Ramos (cell line): ENCODE results near the gene TMEM53.
"Not testable (repeated sequence)": the region's sequence is repeated elsewhere in the genome, so short reads cannot be mapped to it uniquely, and the experiment has no call there.

Experiments used
- in situ Hi-C: fragments of 300-500 bp; cut with MboI; formaldehyde crosslinking; loops from one replicate; pipeline ENCODE4 v1.14.3; 2022; ENCODE audit warnings: low sequenced_read_pairs; ENCODE audit not compliant: unreplicated experiment

Gene TMEM53

GRCh38 chr1:44700573-44700972 lies 26.3 kb upstream of the TMEM53 start:
- in situ Hi-C loops: no loop called here

- in situ Hi-C loops: not testable (repeated sequence)
Measured at GRCh38 chr1:44699375-44699774, 25.1 kb upstream of the TMEM53 start.

GRCh38 chr1:44698138-44698537 lies 23.9 kb upstream of the TMEM53 start:
- in situ Hi-C loops: no loop called here

- in situ Hi-C loops: no loop called here
Measured at GRCh38 chr1:44696789-44697345, 22.6 kb upstream of the TMEM53 start.

GRCh38 chr1:44696101-44696500 lies 21.8 kb upstream of the TMEM53 start:
- in situ Hi-C loops: no loop called here

GRCh38 chr1:44695671-44696070 lies 21.4 kb upstream of the TMEM53 start:
- in situ Hi-C loops: no loop called here

- in situ Hi-C loops: no loop called here
Measured at GRCh38 chr1:44694863-44695478, 20.7 kb upstream of the TMEM53 start.

GRCh38 chr1:44693900-44694299 lies 19.6 kb upstream of the TMEM53 start:
- in situ Hi-C loops: no loop called here

GRCh38 chr1:44693159-44693558 lies 18.9 kb upstream of the TMEM53 start:
- in situ Hi-C loops: no loop called here

GRCh38 chr1:44689447-44689765 lies 15.1 kb upstream of the TMEM53 start:
- in situ Hi-C loops: no loop called here

GRCh38 chr1:44688760-44689446 lies 14.6 kb upstream of the TMEM53 start:
- in situ Hi-C loops: no loop called here

GRCh38 chr1:44685881-44686280 lies 11.6 kb upstream of the TMEM53 start:
- in situ Hi-C loops: no loop called here

GRCh38 chr1:44685218-44685617 lies 10.9 kb upstream of the TMEM53 start:
- in situ Hi-C loops: no loop called here

GRCh38 chr1:44684525-44684924 lies 10.2 kb upstream of the TMEM53 start:
- in situ Hi-C loops: no loop called here

GRCh38 chr1:44682883-44683265 lies 8.6 kb upstream of the TMEM53 start:
- in situ Hi-C loops: no loop called here

GRCh38 chr1:44681905-44682882 lies 7.9 kb upstream of the TMEM53 start:
- in situ Hi-C loops: no loop called here

- in situ Hi-C loops: no loop called here
Measured at GRCh38 chr1:44679468-44679867, 5.2 kb upstream of the TMEM53 start.

GRCh38 chr1:44678626-44679025 lies 4.3 kb upstream of the TMEM53 start:
- in situ Hi-C loops: no loop called here

- in situ Hi-C loops: no loop called here
Measured at GRCh38 chr1:44678120-44678519, 3.8 kb upstream of the TMEM53 start.

- in situ Hi-C loops: no loop called here
Measured at GRCh38 chr1:44677201-44677766, 3.0 kb upstream of the TMEM53 start.
